ENCODE results near the gene OTOS.

The OTOS gene

DNA sequence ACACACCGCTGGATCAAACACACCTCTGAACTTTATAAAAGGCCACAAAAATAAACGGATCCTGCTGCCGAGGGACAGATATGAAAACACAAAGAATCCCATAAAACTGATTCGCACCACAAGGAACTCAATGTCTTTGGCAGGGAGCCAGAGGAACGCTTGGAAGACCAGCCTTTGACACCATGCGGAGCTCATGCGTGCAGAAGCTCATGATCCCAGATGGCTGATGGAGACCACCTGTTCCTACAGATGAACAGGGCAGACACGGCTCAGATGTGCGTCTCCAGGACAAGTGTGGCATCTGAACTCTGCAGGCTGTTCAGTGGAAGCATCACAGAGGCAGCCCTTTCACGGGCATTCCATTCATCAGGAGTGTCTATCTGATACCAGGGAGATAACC lies 29.2 kb downstream of the OTOS start:
- DNase-seq, result no peak

DNA sequence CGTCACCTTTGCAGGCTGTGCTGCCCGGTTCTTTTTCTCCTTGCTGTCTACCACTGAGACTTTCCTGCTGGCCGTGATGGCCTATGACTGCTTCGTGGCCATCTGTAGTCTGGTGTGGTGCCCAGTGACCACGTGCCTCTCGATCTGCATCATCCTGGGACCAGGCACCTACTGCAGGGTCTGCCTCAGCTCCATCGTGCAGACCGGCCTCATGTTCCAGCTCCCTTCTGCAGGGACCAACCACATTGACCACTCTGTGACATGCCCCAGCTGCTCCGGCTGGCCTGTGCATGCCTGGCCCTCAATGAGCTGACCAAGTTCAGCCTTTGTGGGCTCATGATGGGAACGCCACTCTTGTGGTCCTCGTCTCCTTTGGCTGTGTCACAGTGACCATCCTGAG lies 31.1 kb downstream of the OTOS start:
- DNase-seq, result no peak

DNA sequence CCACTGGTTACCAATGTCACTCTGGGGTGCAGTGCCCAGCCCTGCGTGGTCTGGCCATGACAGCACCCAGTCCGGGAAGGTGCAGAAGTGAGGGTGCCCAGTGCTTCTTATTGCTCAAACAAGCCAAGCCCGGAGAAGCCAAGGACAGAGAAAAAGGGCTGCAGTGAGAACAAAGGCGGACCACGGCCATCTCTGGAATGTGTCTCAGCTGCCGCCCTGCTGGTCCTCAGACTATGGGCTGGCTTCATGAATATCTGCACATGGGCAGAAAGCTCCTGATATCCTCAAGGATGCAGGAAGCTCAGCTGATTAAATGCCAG lies 33.0 kb downstream of the OTOS start:
- DNase-seq, result no peak

DNA sequence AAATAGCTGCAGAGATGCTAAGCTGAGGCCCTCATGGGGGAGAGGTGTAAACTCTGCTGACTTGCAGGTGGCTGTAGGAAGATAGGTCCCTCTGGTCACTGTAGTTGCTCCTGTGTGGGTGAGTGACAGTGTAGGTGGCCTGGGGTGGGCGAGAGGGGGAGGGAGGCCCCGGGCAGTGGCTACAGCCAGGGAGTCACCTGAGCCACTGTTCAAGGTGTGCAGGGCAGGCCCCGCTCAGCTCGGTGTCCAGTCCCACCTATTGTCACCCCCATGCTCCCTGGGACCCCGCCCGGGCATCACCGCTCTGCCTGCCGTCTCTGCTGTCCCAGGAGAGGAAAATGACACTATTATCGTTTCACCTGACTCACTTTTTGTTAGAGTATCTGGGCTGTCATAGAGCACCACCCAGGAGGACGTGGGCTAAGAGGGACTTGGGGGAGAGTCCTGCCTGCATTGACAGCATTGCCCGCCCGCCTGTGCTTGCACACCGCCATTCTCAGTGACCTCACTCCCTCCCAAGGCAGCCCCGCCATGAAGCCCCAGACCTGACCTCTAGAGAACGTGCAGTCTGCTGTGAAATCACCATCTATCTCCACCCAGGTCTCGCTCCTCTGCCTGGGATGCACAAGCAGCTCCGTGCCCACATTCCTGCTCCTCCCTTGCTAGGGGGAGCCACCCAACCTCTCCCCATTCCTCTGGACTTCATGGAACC lies 33.5 kb downstream of the OTOS start:
- no peak for DNase-seq

DNA sequence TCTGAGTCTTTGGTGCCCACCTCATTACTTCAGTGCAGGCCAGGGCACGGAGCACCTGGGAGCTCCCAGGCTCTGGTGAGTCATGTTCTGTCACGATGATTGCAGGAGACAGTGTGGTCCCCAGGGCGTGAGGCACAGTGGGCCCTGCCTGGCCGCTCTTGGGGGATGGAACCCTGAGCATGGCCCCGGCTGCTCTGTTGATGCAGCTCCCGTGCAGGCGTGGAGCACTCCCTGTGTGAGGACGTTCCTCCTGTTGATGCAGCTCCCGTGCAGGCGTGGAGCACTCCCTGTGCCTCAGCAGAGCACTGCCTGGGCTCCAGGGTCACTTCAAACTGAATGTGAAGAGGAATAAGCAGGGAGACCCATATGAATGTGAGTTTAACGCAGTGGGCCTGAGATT lies 34.5 kb downstream of the OTOS start:
- DNase-seq, result no peak

DNA sequence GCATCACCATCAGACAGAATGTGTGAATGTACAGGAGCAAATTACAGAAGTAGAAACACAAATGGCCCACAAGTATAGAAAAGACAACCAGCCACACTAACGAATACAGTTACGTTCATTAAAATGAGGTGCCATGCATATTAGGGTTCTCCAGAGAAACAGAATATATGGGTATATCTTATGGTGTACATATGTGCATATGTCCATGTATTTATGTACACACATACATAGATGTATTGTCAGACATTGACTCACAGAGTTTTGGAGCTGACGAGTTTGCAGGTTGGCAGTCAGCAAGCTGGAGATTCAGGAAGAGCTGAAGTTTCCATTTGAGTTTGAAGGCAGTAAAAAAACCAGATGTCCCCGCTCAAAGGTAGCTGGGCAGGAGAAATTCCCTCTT lies 37.3 kb downstream of the OTOS start:
- no peak for DNase-seq

DNA sequence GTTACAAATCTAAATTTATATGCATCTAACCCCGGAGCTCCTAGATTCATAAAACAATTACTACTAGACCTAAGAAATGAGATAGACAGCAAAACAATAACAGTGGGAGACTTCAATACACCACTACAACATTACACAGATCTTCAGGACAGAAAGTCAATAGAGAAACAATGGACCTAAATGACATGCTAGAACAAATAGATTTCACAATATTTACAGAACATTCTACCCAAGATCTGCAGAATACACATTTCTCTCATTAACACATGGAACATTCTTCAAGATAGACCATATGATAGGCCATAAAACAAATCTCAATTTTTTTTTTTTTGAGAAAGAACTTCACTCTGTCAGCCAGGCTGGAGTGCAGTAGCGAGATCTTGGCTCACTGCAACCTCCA lies 42.1 kb downstream of the OTOS start:
- DNase-seq, result no peak

DNA sequence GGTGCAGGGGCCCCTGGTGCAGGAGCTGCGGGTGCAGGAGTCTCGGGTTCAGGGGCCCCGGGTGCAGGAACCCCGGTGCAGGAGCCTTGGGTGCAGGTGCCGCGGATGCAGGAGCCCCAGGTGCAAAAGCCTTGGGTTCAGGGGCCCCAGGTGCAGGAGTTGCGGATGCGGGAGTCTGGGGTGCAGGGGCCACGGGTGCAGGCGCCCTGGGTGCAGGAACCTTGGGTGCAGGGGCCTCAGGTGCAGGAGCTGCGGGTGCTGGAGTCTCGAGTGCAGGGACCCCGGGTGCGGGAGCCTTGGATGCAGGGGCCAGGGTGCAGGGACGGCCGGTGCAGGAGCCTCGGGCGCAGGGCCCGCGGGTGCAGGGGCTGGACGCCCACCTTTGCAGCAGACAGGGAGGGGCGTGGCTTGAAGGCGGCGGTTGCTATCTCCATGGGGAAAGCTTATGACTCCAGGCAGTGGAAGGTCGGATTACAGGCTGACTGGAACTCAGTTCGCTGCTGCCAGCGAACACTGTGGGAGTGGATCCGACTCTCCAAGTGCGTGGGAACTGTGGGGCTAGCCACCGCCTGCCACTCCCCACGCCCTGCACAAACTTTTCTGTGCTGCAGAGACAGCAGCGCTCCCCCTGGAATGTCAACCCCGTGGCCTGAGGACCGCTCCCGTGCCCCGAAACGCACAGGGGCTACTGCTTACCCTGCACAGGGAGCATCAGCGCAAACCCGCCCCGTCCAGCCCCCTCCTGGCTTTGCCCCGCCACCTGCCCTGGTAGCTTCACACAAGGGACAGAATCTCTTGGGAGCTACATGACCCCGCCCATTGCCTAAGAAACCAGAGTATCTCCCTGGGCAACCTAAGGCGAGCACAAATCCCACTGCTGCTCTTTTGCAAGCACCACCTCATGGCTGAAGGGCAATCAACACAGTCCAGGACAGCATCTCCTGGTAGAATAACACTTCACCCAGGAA lies 44.6 kb downstream of the OTOS start:
- no peak for DNase-seq

DNA sequence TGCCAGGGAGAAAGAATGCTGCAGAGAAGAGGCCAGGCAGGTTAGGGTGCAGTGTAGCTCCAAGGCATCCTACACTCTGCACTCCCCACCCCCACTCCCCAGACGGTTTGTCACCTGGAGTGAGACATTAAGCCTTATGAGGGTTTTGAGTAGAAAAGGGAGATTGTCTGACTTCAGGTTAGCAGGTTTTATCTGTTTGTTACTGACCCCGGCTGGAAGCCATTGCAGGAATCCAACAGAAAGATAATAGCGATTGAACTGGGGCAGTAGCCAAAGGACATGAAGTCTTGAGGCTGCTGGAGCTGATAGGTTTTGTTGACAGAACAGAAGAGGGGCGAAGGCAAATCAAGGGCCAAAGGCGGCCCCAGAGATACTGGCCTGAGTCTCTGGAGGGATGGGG lies 51.2 kb downstream of the OTOS start:
- DNase-seq, result no peak

Measured in NCI-H2081 treated with DMSO at 0.1 percent for 48 hours (cell line).